H9 (cell line): Measurements from ENCODE around the gene PTPDC1. TPM values are rescaled to one million over a fixed set of nuclear protein-coding genes. Genes with fewer than 3 reads are reported as not detected.

Experiments
- DNase-seq: peaks from one replicate; pipeline ENCODE4 v3.0.0-alpha.2; 2017
- H2AFZ ChIP-seq: one replicate; pipeline ENCODE4 v1.6.1; 2013; ENCODE audit warnings: mild to moderate bottlenecking, low read length, control low read depth, moderate library complexity
- H2AK5ac ChIP-seq: 2 replicates; pipeline ENCODE4 v1.6.1; 2013; ENCODE audit warnings: low read length, control low read depth, mixed read lengths; ENCODE audit not compliant: insufficient read length
- H2BK120ac ChIP-seq: one replicate; pipeline ENCODE4 v1.6.1; 2013; ENCODE audit warnings: low read depth, mild to moderate bottlenecking, low read length, control low read depth, inconsistent platforms; ENCODE audit not compliant: poor library complexity, severe bottlenecking
- H2BK12ac ChIP-seq: 2 replicates; pipeline ENCODE4 v1.6.1; 2013; ENCODE audit warnings: low read length, control low read depth, mixed read lengths, low read depth; ENCODE audit not compliant: insufficient read length
- H2BK15ac ChIP-seq: 2 replicates; pipeline ENCODE4 v1.6.1; 2013; ENCODE audit warnings: low read depth, low read length, control low read depth
- H2BK20ac ChIP-seq: one replicate; pipeline ENCODE4 v1.6.1; 2013; ENCODE audit warnings: low read depth, mild to moderate bottlenecking, low read length, control low read depth, inconsistent platforms; ENCODE audit not compliant: poor library complexity, severe bottlenecking
- H2BK5ac ChIP-seq: 2 replicates; pipeline ENCODE4 v1.6.1; 2013; ENCODE audit warnings: low read length, control low read depth, mixed read lengths; ENCODE audit not compliant: insufficient read length
- H3K14ac ChIP-seq: 2 replicates; pipeline ENCODE4 v1.6.1; 2013; ENCODE audit warnings: low read length, control low read depth; ENCODE audit not compliant: insufficient read depth
- H3K18ac ChIP-seq: 2 replicates; pipeline ENCODE4 v1.6.1; 2013; ENCODE audit warnings: low read depth, mild to moderate bottlenecking, mixed read lengths, low read length, control low read depth; ENCODE audit not compliant: insufficient read length
- H3K23ac ChIP-seq: 2 replicates; pipeline ENCODE4 v1.6.1; 2013; ENCODE audit warnings: low read length, control low read depth, mixed read lengths, low read depth; ENCODE audit not compliant: insufficient read length
- H3K23me2 ChIP-seq: 2 replicates; pipeline ENCODE4 v1.6.1; 2013; ENCODE audit warnings: low read depth, mild to moderate bottlenecking, mixed read lengths, low read length, control low read depth; ENCODE audit not compliant: insufficient read length, poor library complexity, severe bottlenecking
- H3K27ac ChIP-seq: 2 replicates; pipeline ENCODE4 v1.5.1; 2013; ENCODE audit warnings: low read length, control low read depth, mixed read lengths, low read depth; ENCODE audit not compliant: insufficient read length
- H3K27me3 ChIP-seq: 2 replicates; pipeline ENCODE4 v1.6.1; 2013; ENCODE audit warnings: low read length, control low read depth, inconsistent platforms; ENCODE audit not compliant: insufficient read depth
- H3K4ac ChIP-seq: 2 replicates; pipeline ENCODE4 v1.6.1; 2013; ENCODE audit warnings: low read depth, mild to moderate bottlenecking, control low read depth, inconsistent platforms, low read length, moderate library complexity
- H3K4me1 ChIP-seq: 2 replicates; pipeline ENCODE4 v1.6.1; 2013; ENCODE audit warnings: low read length, control low read depth, inconsistent platforms; ENCODE audit not compliant: insufficient read depth
- H3K4me2 ChIP-seq: 2 replicates; pipeline ENCODE4 v1.6.1; 2013; ENCODE audit warnings: low read length, control low read depth, mixed read lengths; ENCODE audit not compliant: insufficient read length, insufficient read depth
- H3K56ac ChIP-seq: 2 replicates; pipeline ENCODE4 v1.6.1; 2013; ENCODE audit warnings: low read depth, mild to moderate bottlenecking, mixed read lengths, low read length, control low read depth; ENCODE audit not compliant: insufficient read length
- H3K79me1 ChIP-seq: 2 replicates; pipeline ENCODE4 v1.6.1; 2013; ENCODE audit warnings: low read depth, mild to moderate bottlenecking, moderate library complexity, low read length, control low read depth, inconsistent platforms; ENCODE audit not compliant: insufficient read depth, poor library complexity, severe bottlenecking
- H3K79me2 ChIP-seq: 2 replicates; pipeline ENCODE4 v1.6.1; 2013; ENCODE audit warnings: low read length, control low read depth, inconsistent platforms; ENCODE audit not compliant: insufficient read depth
- H3K9ac ChIP-seq: 2 replicates; pipeline ENCODE4 v1.6.1; 2013; ENCODE audit warnings: low read length, control low read depth, mixed read lengths; ENCODE audit not compliant: insufficient read length; ENCODE audit errors: extremely low read depth
- H3K9me3 ChIP-seq: one replicate; pipeline ENCODE4 v1.6.1; 2013; ENCODE audit warnings: low read depth, low read length, inconsistent platforms; ENCODE audit not compliant: control insufficient read depth
- H3T11ph ChIP-seq: one replicate; pipeline ENCODE4 v1.6.1; 2013; ENCODE audit warnings: mild to moderate bottlenecking, low read length, control low read depth, inconsistent platforms
- H4K20me1 ChIP-seq: one replicate; pipeline ENCODE4 v1.6.1; 2013; ENCODE audit not compliant: control insufficient read depth, insufficient read length, insufficient read depth
- H4K5ac ChIP-seq: 2 replicates; pipeline ENCODE4 v1.6.1; 2013; ENCODE audit warnings: low read depth, mild to moderate bottlenecking, mixed read lengths, low read length, control low read depth; ENCODE audit not compliant: insufficient read length
- H4K8ac ChIP-seq: replicated peaks from 2 replicates; pipeline ENCODE4 v1.6.1; 2013; ENCODE audit warnings: low read length, control low read depth, mixed read lengths, low read depth; ENCODE audit not compliant: insufficient read length
- H4K91ac ChIP-seq: 2 replicates; pipeline ENCODE4 v1.6.1; 2013; ENCODE audit warnings: low read depth, mild to moderate bottlenecking, moderate library complexity, mixed read lengths, low read length, control low read depth; ENCODE audit not compliant: insufficient read length
- H3K27ac Mint-ChIP-seq, 3 experiments: 2 replicates in 2 of 3; 3 replicates in 1 of 3; pipeline ENCODE4 v1.8.0; 2020 to 2021; ENCODE audit warnings: mixed read lengths in 3 of 3, mild to moderate bottlenecking in 1 of 3, moderate library complexity in 1 of 3
- H3K27me3 Mint-ChIP-seq: 2 replicates; pipeline ENCODE4 v1.8.0; 2021; ENCODE audit warnings: low read depth, mild to moderate bottlenecking, moderate library complexity, mixed read lengths
- H3K36me3 Mint-ChIP-seq, 3 experiments: 2 replicates in 2 of 3; 3 replicates in 1 of 3; pipeline ENCODE4 v1.8.0; 2020 to 2021; ENCODE audit warnings: low read depth in 3 of 3, mixed read lengths in 3 of 3; ENCODE audit not compliant: insufficient read depth in 1 of 3
- H3K4me1 Mint-ChIP-seq, 2 experiments: 2 replicates each; pipeline ENCODE4 v1.8.0; 2020; ENCODE audit warnings: mixed read lengths in 2 of 2
- H3K4me3 Mint-ChIP-seq, 2 experiments: 2 replicates in 1 of 2; 3 replicates in 1 of 2; pipeline ENCODE4 v1.8.0; 2020 to 2021; ENCODE audit warnings: mild to moderate bottlenecking in 2 of 2, mixed read lengths in 2 of 2, moderate library complexity in 1 of 2
- H3K9me3 Mint-ChIP-seq, 2 experiments: 2 replicates in 1 of 2; 3 replicates in 1 of 2; pipeline ENCODE4 v1.8.0; 2020; ENCODE audit warnings: mild to moderate bottlenecking in 2 of 2, mixed read lengths in 2 of 2, moderate library complexity in 1 of 2
- WGBS: extraction: QIAGEN DNeasy Blood & Tissue Kit; methylation state at CpG from one replicate; pipeline ENCODE4 v1.1.7; 2013; ENCODE audit warnings: missing lambda C conversion rate, low lambda C conversion rate, mixed read lengths; ENCODE audit not compliant: insufficient read length; ENCODE audit errors: extremely low coverage; 5-methylcytosine and 5-hydroxymethylcytosine counted together
- total RNA-seq: library from RNA; stranded (reverse); gene quantifications from 2 replicates; pipeline ENCODE4 v1.2.1, GENCODE V29; 2021
- TF ChIP-seq, protein P1 (sequence below): fragments of 200-600 bp; sonication (generic); conservative IDR thresholded peaks from 3 replicates; pipeline ENCODE4 v1.8.0; 2021; ENCODE audit warnings: antibody characterized with exemption, mild to moderate bottlenecking

Gene PTPDC1
- total RNA-seq, 1 experiment from 2014 or later = 4.8 TPM

DNA sequence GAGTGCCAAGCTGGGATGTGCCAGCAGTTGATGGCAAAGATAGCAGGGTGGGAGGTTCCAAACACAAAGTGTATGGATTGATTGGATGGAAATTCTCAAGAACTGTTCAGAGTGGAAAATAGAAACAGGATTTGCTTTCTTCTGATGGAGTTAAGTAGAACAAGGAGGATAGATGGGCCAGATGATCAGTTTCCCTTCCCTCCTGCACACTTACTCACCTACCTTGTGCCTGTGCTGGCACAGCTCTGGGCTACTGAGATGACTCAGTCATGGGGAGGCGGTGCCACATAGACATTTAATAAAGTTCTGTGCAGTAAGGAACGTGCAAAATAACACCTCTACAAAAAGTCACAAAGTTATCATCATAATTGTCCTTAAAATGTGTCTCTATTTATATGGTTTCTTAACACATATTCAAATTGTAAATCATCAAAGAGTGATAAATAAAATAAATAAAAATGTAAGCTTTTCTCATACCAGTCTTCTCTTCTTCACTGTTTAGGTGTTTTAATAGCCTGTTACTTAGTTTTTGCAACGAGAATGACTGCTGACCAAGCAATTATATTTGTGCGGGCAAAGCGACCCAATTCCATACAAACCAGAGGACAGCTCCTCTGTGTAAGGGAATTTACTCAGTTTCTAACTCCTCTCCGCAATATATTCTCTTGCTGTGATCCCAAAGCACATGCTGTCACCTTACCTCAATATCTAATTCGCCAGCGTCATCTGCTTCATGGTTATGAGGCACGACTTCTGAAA, 12.7 kb downstream of the PTPDC1 start:
- no peak overlapping the region for H3K4me2 ChIP-seq
- Mint-ChIP-seq H3K27ac (no peak overlapping the region), H3K4me3 (no peak overlapping the region), H3K27me3 (no peaks in the 10 kb centered on the region), H3K4me1 (peaks cover 19 to 22% of the 10 kb centered on the region in 2 experiments), H3K36me3 (peaks cover 7 to 12% (median 11%) of the 10 kb centered on the region in 3 experiments; a peak in 6 of 7 replicates), H3K9me3 (peaks cover 0 to 6% of the 10 kb centered on the region in 2 experiments; a peak in 1 of 5 replicates)
- H3K9me3 ChIP-seq = no peaks in the 10 kb centered on the region
- H3T11ph ChIP-seq = no peak overlapping the region
- H2BK20ac ChIP-seq = no peak overlapping the region
- H3K18ac ChIP-seq = no peak overlapping the region
- no peak overlapping the region for H3K14ac ChIP-seq
- no peak overlapping the region for H4K91ac ChIP-seq
- no peak overlapping the region for H2BK12ac ChIP-seq
- no peaks in the 10 kb centered on the region for H3K23me2 ChIP-seq
- H4K5ac ChIP-seq = no peak overlapping the region
- no peaks in the 10 kb centered on the region for H3K79me1 ChIP-seq
- H4K8ac ChIP-seq = no peak overlapping the region
- TF ChIP-seq, protein P1, sequence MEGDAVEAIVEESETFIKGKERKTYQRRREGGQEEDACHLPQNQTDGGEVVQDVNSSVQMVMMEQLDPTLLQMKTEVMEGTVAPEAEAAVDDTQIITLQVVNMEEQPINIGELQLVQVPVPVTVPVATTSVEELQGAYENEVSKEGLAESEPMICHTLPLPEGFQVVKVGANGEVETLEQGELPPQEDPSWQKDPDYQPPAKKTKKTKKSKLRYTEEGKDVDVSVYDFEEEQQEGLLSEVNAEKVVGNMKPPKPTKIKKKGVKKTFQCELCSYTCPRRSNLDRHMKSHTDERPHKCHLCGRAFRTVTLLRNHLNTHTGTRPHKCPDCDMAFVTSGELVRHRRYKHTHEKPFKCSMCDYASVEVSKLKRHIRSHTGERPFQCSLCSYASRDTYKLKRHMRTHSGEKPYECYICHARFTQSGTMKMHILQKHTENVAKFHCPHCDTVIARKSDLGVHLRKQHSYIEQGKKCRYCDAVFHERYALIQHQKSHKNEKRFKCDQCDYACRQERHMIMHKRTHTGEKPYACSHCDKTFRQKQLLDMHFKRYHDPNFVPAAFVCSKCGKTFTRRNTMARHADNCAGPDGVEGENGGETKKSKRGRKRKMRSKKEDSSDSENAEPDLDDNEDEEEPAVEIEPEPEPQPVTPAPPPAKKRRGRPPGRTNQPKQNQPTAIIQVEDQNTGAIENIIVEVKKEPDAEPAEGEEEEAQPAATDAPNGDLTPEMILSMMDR = no peak
- H2BK5ac ChIP-seq = no peak overlapping the region
- DNase-seq = no peak
- no peaks in the 10 kb centered on the region for H4K20me1 ChIP-seq
- H3K56ac ChIP-seq = no peak overlapping the region
- H3K4me1 ChIP-seq = no peaks in the 10 kb centered on the region
- no peak overlapping the region for H3K9ac ChIP-seq
- H3K79me2 ChIP-seq = no peaks in the 10 kb centered on the region
- H3K4ac ChIP-seq = no peak overlapping the region
- H3K27me3 ChIP-seq = no peaks in the 10 kb centered on the region
- H2AK5ac ChIP-seq = no peak overlapping the region
- no peak overlapping the region for H3K27ac ChIP-seq
- H2BK15ac ChIP-seq = no peak overlapping the region
- no CpG with 5 or more reads among the region's 9 CpGs for WGBS
- no peak overlapping the region for H3K23ac ChIP-seq
- H2BK120ac ChIP-seq = no peak overlapping the region
- no peak overlapping the region for H2AFZ ChIP-seq
